GM10248 (cell line): ENCODE results near the gene ADCY1.
"Not testable (repeated sequence)": the region's sequence is repeated elsewhere in the genome, so short reads cannot be mapped to it uniquely, and the experiment has no call there.

ENCODE experiments used
- CTCF ChIA-PET: fragments of 300-600 bp; sonication (Branson Sonifier 250); formaldehyde crosslinking; extraction: SDS; loops from one replicate; lab custom pipeline; 2021; ENCODE audit warnings: antibody characterized with exemption; lab: Yijun Ruan, JAX
- POLR2A ChIA-PET: fragments of 350-650 bp; sonication (Branson Sonifier 250); formaldehyde crosslinking; extraction: SDS; loops from one replicate; lab custom pipeline; 2020; ENCODE audit warnings: antibody characterized with exemption; lab: Yijun Ruan, JAX
- DNase-seq: peaks from one replicate; pipeline ENCODE4 v3.0.0; 2012; ENCODE audit errors: extremely low spot score
- TF ChIP-seq, protein P1 (sequence below): IDR thresholded peaks from 2 replicates; pipeline ENCODE4 v1.5.1; 2012; ENCODE audit warnings: mild to moderate bottlenecking, low read depth; ENCODE audit errors: extremely low read depth, missing control alignments, control extremely low read depth

ADCY1 gene

DNA sequence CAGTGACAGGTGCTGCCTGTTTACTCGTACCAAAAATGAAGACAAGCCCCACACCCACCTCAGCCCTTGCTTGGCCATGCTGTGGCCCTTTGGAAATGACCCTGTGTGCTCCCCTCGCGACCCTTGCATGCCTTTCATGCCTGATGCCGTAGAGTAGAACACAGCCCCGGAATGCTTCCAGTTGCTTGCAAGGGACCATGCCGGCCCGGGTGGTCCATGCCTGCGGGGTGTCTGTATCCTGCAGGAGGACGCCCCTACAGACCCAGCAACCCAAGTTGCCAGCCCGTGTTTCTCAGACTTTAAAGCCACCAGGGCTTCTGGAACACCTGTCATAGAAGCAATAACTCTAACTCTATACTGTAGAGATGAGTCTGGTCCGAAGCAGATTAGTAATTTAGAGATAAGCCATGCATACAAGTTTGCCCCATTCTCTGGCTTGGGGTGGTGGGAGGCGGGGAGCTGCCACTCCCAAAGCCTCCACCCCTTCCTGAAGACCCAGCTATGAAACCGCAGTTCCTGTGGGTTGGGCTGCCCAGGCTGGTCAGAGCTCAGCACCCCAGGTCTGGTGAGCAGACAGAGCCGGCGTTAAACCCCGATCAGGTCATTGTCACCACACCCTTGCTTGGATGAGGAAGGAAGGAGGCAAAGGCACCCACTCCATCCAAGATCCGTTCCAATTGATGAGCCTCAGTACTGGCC lies 143.5 kb downstream of the ADCY1 start:
- ChIA-PET CTCF (no interaction called here), POLR2A (no interaction called here)
- TF ChIP-seq, protein P1, sequence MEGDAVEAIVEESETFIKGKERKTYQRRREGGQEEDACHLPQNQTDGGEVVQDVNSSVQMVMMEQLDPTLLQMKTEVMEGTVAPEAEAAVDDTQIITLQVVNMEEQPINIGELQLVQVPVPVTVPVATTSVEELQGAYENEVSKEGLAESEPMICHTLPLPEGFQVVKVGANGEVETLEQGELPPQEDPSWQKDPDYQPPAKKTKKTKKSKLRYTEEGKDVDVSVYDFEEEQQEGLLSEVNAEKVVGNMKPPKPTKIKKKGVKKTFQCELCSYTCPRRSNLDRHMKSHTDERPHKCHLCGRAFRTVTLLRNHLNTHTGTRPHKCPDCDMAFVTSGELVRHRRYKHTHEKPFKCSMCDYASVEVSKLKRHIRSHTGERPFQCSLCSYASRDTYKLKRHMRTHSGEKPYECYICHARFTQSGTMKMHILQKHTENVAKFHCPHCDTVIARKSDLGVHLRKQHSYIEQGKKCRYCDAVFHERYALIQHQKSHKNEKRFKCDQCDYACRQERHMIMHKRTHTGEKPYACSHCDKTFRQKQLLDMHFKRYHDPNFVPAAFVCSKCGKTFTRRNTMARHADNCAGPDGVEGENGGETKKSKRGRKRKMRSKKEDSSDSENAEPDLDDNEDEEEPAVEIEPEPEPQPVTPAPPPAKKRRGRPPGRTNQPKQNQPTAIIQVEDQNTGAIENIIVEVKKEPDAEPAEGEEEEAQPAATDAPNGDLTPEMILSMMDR = no peak

DNA sequence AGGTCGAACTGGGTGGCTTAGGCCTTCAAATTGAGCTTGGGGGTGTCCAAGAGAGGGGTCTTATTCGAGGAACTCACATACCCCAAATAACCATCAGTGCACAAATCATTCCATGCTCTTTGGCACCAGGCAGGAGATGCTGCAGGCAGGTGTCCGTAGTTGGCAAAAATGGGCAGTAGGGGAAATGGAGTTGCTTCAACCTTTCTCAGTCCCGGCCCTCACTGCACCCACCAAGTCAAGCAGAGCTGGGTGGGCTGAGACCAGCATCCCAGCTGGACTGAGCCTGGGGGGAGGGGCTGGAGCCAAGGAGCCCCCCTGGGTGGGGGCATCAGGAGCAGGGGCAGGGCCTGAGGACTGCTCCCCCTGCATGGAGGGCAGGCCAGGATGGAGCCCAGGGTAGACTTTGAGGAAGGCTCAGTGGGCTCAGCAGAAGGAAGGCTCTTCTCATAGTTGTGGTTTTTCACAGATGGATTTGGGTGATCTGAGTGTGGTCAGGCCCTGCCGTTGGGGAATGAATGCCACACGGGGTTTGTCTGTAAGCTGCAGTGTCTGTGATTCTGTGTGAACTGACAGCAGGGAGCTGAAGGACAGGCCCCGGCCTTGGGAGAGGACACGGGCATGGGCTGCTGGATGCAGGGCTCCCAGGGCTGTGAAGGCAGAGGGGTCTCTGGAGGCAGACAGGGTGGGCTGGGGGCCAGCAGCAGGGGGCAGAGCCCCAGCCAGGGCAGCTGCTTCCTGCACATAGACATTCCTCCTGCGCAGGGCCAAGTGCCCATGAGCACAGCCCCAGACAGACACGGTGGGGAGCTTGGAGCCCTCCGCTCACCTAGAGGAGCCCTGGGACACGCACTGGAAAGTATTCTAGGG lies 144.5 kb downstream of the ADCY1 start:
- CTCF ChIA-PET = interaction anchor here (1.1 kb wide), 1 partner anchor 9 kb away, joined by 4 read pairs; no protein-coding TSS in a partner anchor
- POLR2A ChIA-PET = no interaction called here
- TF ChIP-seq, protein P1 = no peak
- DNase-seq = no peak

More for the DNA sequence above, 143.5 kb downstream of the ADCY1 start:
- no peak for DNase-seq

DNA sequence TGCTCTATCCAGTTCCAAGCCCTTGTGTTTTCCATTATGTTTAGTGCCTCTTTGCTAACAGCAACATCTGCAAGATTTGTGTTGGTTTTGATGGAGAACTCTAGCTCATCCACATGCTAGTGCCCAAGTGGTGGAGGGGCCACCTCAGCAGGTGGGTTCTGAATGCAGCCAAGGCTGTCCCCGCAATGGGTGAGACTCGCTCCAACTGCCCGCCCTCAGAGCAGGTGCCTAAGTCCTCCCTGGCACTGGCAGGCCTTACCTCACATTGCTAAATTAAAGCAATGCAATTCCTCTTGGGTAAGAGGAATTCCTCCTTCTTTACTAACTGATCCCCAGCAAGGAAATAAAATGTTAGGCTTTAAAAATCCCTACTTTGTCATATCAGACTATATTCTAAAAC lies 146.8 kb downstream of the ADCY1 start:
- ChIA-PET CTCF (no interaction called here), POLR2A (no interaction called here)
- DNase-seq = no peak
- TF ChIP-seq, protein P1 = no peak

DNA sequence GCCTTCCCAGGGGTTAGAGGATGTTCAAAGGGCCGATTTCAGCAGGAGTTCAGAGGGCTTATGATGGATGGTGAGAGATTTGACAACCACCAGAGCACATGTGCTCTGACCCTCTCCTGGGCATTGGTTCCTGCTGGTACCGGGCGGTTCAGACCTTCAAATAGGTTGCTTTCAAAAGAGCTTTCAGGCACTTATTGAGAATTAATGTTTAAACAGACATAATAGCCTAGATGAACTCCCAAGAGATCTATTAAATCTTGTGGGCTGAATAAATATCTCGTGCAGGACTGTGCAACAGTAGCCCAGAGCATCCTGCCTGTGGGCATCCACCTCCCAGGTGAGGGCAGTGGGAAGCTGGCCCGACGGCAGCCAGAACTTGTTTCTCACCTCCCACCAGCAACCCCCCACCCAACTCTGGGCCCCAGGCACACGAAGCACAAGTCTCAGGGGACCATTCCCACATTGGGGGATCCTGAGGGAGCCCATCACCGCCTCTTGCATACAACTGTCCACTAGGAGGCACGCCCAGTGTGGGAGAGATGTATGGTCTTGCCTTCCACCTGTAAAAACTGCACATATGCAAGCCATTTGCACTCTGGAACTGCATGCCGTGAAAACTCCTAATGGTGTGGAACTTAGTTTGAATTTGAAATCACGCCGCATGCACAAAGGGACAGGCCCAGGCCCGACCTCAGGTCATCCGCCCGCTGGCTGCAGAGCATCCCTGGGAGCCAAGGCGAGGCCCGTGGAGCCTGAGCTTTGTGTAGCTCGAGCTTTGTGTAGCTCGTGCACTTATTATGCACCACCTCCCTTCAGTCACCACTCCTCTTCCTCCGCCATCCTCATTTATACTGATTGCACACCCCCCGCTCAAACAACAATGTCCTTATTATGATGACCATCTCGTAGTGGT lies 147.8 kb downstream of the ADCY1 start:
- TF ChIP-seq, protein P1 = no peak
- peak; percentile 8 for DNase-seq
- ChIA-PET CTCF (no interaction called here), POLR2A (no interaction called here)

DNA sequence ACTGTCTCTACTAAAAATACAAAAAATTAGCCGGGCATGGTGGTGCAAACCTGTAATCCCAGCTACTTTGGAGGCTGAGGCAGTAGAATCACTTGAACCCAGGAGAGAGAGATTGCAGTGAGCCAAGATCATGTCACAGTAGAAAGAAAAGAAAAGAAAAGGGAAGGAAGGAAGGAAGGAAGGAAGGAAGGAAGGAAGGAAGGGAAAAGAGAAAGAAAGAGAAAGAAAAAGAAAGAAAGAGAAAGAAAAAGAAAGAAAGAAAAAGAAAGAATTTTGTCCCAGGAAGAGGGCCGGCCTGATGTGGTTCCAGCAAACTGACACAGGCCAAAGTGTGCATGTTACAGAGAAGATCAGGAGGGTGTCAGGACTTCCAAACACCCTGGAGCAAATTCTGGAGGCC lies 151.1 kb downstream of the ADCY1 start:
- POLR2A ChIA-PET, CTCF ChIA-PET, DNase-seq: not testable (repeated sequence)

DNA sequence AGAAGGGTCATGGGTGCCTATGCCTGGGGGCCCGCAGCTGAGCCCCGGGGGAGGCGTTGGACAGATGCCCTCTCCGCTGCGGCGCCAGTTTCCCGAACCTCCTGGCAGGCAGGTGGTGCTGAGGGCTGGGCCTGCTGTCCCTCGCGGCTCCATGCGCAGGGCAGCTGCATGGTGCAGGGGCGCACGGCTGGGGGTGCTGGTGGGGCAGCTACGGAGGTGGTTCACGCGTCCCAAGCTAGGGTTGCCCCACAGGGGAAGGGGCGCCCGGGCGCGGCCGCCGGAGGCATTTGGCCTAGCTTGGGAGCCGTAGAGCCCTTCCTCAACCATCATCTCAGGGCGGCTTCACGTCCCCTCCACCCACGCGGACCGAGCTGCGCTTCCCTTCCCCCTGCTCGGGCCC lies 152.7 kb downstream of the ADCY1 start:
- POLR2A ChIA-PET = no interaction called here

DNA sequence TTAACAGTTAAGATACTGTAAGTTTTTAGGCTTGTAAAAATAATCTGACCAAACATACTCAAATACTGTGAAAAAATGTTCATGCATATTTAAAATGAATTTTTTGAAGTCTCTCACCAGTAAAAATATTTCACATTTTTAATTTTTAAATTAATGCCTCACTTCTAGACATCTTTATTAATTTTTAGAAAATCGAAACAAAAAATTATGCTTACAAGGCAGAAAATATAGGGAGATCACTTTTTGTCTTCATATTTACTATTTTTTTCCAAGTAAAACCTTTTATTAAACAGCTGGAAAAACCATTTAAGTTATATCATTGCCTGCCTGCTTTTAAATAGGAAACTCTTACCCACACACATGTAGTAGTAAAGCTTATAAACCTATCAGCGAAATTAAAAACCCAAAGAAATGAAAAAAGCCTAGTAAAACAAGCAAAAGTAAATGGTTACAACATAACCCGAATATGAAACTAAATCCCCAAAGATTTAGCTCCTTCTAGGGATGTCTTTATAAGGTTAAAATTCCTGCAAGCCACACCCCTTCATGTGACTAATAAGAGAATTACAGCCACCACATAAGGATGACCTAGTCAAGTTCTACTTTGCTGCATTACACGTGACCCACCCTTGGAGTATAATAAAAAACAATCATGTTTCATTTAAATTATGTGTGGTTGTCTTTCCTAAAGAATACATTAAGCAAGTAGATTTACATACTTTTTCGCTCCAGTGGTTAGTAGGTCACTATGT lies 157.7 kb downstream of the ADCY1 start:
- CTCF ChIA-PET, DNase-seq, POLR2A ChIA-PET: not testable (repeated sequence)

More for the DNA sequence above, 152.7 kb downstream of the ADCY1 start:
- DNase-seq = no peak
- TF ChIP-seq, protein P1 = no peak
- CTCF ChIA-PET = no interaction called here

DNA sequence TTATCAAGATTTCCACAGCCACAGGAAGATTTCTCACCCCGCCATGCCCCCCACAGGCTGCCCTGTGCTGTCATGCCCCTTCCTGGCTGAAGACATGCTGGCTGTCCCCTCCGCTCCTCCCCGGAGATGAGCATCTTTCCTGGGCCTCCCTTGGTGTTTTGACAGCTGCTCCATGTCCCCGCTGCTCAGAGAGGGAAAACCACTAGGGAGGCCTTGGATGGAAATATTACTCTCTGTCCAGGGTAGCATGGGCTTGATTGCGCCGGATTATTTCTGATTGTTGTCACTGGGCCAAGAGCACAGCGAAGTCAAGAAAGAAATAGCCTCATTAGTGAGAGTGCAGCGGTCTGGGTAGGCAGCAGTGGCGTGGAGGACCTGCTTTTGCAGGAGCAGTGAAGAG lies 164.8 kb downstream of the ADCY1 start:
- CTCF ChIA-PET, POLR2A ChIA-PET, DNase-seq: not testable (repeated sequence)

DNA sequence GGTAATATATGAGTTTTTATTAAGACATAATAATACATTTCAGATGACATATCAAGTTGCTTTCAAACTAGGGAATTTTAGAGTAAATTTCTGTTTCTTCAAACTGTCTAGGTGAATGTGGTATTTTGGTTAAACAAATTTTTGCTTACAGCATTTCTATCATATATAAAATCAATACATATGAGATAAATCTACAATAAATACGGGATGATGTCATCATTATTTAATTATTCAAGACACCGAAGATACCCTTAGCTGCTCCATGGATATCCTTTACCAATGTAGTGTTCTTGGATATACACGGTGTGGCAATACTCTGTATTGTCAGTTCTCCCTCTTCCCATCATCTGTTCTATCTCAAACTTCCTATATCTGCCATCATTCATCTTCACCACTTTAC lies 166.4 kb downstream of the ADCY1 start:
- CTCF ChIA-PET, DNase-seq, POLR2A ChIA-PET: not testable (repeated sequence)
